Esophagus muscularis mucosa (tissue), 3 donors: ENCODE measurements around the gene CERS2.

Source experiments
- CTCF ChIP-seq, 3 experiments: fragments of 200-600 bp in 2 of 3; fragments of 450-650 bp in 1 of 3; sonication (generic) in 2 of 3; IDR thresholded peaks; one replicate each; pipeline ENCODE4 v1.5.1; 2017 to 2019; ENCODE audit warnings: antibody characterized with exemption in 3 of 3, mild to moderate bottlenecking in 2 of 3, moderate library complexity in 1 of 3
- EP300 ChIP-seq: sonication (generic); formaldehyde crosslinking; IDR thresholded peaks from one replicate; pipeline ENCODE4 v1.6.1; 2017; ENCODE audit warnings: antibody characterized with exemption

GRCh38 chr1:150985179-150985825 lies 10.7 kb upstream of the CERS2 start:
- TF ChIP-seq CTCF (IDR thresholded peaks at IDR 0.05) (no peak), EP300 (no peak)
